HCT116 (cell line): Measurements from ENCODE around the gene DRG2.

Experiments used
- CTCF ChIP-seq, 3 experiments: fragments of 200-600 bp in 1 of 3; sonication (generic) in 1 of 3; IDR thresholded peaks in 2 of 3; conservative IDR thresholded peaks in 1 of 3; 2 replicates each; pipeline ENCODE4 v1.5.1; 2012 to 2017; ENCODE audit warnings: low read depth in 2 of 3, low read length in 2 of 3, antibody characterized with exemption in 1 of 3, borderline replicate concordance in 1 of 3, control low read depth in 1 of 3, mild to moderate bottlenecking in 1 of 3, mixed read lengths in 1 of 3, mixed run types in 1 of 3, moderate library complexity in 1 of 3; ENCODE audit not compliant: insufficient read depth in 1 of 3
- ZBTB33 ChIP-seq: IDR thresholded peaks from 2 replicates; pipeline ENCODE4 v1.6.1; 2011; ENCODE audit warnings: mild to moderate bottlenecking, low read length, moderate library complexity; ENCODE audit not compliant: insufficient replicate concordance; ENCODE audit errors: extremely low read depth

GRCh38 chr17:18146980-18147379 lies 59.2 kb downstream of the DRG2 start:
- TF ChIP-seq CTCF (IDR thresholded peaks at IDR 0.05 in 2 of 3, conservative IDR thresholded peaks at IDR 0.05 in 1 of 3; ENCODE audit: borderline replicate concordance in 1 of 3, insufficient read depth in 1 of 3, low read depth in 2 of 3, low read length in 2 of 3): no peak
- no peak for TF ChIP-seq ZBTB33
